ENCODE measurements around the gene IQSEC2. TPM values are rescaled to one million over a fixed set of nuclear protein-coding genes. Genes with fewer than 3 reads are reported as not detected.

The IQSEC2 gene
- total RNA-seq = 10 to 100 TPM in 4 of 7 donors, 1 to 10 TPM in 3; 6.8 to 15.7 (median 10.5) TPM
- polyA plus RNA-seq = 1 to 10 TPM; 5.2 to 8.0 (median 5.5) TPM
- long read RNA-seq, donor 1 = 0 reads
- long read RNA-seq, donor 2, partial matches to known transcripts = 0 of 2 reads
- long read RNA-seq, donor 2, other reads (novel, unspliced or antisense) = 0 of 2 reads

DNA sequence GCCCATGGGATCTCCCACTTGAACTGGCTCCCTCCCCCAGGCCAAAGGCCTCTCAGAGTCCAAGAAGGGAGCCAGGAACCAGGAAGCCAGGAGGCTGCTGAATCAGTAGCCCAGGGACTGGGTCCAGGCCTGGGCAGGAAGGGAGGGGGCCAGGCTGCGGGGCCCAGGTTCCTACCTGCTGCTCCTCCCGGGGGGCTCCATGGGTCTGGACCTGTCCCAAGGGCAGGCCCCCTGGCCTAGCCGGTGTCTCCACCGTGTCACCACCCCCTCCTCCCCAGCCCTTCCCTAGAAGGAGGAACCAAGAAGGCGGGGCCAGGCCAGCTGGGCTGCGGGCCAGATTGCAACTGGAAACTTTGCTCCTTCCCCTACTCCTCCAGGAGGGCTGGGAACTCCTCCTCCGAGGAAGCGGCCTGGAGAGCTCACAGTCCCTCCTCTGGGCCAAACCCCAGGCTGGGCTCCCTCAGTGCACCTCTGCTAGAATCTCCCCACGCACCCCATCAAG, at the start of gene IQSEC2:
Gene IQSEC2 (minus strand): TSS at position 264 of the 502 bp plus-strand sequence.
- 9 to 32% (median 15%) methylated on average over 4 to 9 of the region's 9 CpGs; no CpG with 5 or more reads in 1 of the 5 donors for WGBS, 5 donors

DNA sequence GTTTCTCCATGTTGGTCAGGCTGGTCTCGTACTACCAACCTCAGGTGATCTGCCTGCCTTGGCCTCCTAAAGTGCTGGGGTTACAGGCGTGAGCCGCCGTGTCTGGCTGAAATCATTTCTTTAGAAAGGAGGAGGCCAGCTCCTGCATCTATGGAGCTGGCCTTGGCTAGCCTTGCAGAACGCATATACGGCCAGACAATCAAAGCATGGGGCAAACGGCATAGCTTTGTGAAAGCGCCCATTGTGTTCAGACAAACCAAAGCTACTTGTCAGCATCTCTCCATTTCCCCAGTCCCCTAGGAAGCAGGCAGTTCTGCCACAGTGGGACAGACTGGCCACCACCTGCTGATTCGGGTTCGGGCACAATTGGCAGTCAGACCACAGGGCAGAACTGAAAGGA, 48.9 kb upstream of the IQSEC2 start:
- H3K27me3 ChIP-seq (replicated peaks in 1 of 7) = peaks cover 0 to 65% (median 5%) of the 10 kb centered on the region in 7 donors

More for the DNA sequence above, at the start of gene IQSEC2:
- TF ChIP-seq POLR2A (IDR thresholded peaks at IDR 0.05) (no peak), POLR2AphosphoS5 (IDR thresholded peaks at IDR 0.05) (peak; percentile 11 to 55 (median 49))
- TF ChIP-seq, protein P1, sequence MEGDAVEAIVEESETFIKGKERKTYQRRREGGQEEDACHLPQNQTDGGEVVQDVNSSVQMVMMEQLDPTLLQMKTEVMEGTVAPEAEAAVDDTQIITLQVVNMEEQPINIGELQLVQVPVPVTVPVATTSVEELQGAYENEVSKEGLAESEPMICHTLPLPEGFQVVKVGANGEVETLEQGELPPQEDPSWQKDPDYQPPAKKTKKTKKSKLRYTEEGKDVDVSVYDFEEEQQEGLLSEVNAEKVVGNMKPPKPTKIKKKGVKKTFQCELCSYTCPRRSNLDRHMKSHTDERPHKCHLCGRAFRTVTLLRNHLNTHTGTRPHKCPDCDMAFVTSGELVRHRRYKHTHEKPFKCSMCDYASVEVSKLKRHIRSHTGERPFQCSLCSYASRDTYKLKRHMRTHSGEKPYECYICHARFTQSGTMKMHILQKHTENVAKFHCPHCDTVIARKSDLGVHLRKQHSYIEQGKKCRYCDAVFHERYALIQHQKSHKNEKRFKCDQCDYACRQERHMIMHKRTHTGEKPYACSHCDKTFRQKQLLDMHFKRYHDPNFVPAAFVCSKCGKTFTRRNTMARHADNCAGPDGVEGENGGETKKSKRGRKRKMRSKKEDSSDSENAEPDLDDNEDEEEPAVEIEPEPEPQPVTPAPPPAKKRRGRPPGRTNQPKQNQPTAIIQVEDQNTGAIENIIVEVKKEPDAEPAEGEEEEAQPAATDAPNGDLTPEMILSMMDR (IDR thresholded peaks at IDR 0.05 in 8 of 11, conservative IDR thresholded peaks at IDR 0.05 in 3 of 11) = no peak
- Histone ChIP-seq H3K27me3 (replicated peaks in 1 of 7) (peaks cover 0 to 36% (median 0%) of the 10 kb centered on the region in 7 donors), H3K9me3 (no peaks in the 10 kb centered on the region), H3K4me1 (peaks cover 0 to 36% (median 15%) of the 10 kb centered on the region in 6 donors), H3K4me3 (peak within 1 kb of the TSS in 5 of 8 donors; percentile 5 to 51 (median 23)), H3K36me3 (no peaks in the 10 kb centered on the region), H3K27ac (peak within 1 kb of the TSS in 7 of 8 donors; percentile 5 to 74 (median 44))
- peak; percentile 79 for DNase-seq
- intact Hi-C loops (cut with DNase I; ENCODE audit: low total_unique reads) = no loop called here

DNA sequence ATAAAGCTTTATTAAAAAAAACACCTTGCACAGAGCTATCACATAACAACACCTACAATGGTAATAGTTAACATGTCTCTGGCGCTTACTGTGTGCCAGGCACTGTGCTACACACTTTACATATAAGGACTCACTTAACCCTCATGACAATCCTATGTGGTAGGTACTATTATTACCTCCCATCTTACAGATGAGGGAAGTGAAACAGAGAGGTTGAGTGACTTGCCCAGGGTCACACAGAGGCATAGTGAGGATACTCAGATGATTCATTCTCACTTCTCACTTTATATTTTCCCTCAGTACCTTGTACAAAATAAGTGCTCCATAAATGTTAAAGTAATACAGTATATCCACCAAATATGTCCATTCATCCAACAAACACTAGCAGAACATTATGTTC, 43.4 kb upstream of the IQSEC2 start:
- TF ChIP-seq POLR2A (IDR thresholded peaks at IDR 0.05) (no peak), POLR2AphosphoS5 (IDR thresholded peaks at IDR 0.05) (no peak)
- TF ChIP-seq, protein P1 (IDR thresholded peaks at IDR 0.05 in 8 of 11, conservative IDR thresholded peaks at IDR 0.05 in 3 of 11) = no peak
- 73 to 89% (median 85%) methylated on average over 1 of the region's 1 CpG for WGBS, 5 donors
- Histone ChIP-seq H3K36me3 (no peaks in the 10 kb centered on the region), H3K4me1 (peaks cover 0 to 13% (median 9%) of the 10 kb centered on the region in 6 donors), H3K9me3 (no peaks in the 10 kb centered on the region), H3K4me3 (no peak overlapping the region), H3K27ac (no peak overlapping the region), H3K27me3 (replicated peaks in 1 of 7) (peaks cover 0 to 63% (median 28%) of the 10 kb centered on the region in 7 donors)
- DNase-seq = no peak
- intact Hi-C loops (cut with DNase I; ENCODE audit: low total_unique reads) = no loop called here

More for the DNA sequence above, 48.9 kb upstream of the IQSEC2 start:
- Histone ChIP-seq H3K4me3 (no peak overlapping the region), H3K9me3 (no peaks in the 10 kb centered on the region), H3K4me1 (no peaks in the 10 kb centered on the region), H3K36me3 (no peaks in the 10 kb centered on the region), H3K27ac (no peak overlapping the region)
- 80 to 91% (median 90%) methylated on average over 4 to 10 of the region's 10 CpGs for WGBS, 5 donors
- no peak for DNase-seq
- TF ChIP-seq, protein P1 (IDR thresholded peaks at IDR 0.05 in 8 of 11, conservative IDR thresholded peaks at IDR 0.05 in 3 of 11) = no peak
- no peak for TF ChIP-seq POLR2A (IDR thresholded peaks at IDR 0.05)
- no peak for TF ChIP-seq POLR2AphosphoS5 (IDR thresholded peaks at IDR 0.05)
- intact Hi-C loops (cut with DNase I; ENCODE audit: low total_unique reads) = no loop called here

DNA sequence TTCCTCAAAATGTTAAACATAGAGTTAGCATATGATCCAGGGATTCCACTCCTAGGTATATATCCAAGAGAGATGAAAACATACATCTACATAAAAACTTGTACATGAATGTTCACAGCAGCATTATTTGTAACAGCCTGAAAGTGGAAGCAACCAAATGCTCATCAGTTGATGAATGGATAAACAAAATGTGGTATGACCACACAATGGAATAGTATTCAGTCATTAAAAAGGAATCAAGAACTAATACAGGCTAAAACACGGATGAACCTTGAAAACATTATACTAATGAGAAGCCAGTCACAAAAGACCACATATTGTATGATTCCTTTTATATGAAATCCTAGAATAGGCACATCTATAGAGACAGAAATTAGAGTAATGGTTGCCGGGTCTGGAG, 42.7 kb upstream of the IQSEC2 start:
- peaks cover 0 to 70% (median 35%) of the 10 kb centered on the region in 7 donors for H3K27me3 ChIP-seq (replicated peaks in 1 of 7)
- H3K9me3 ChIP-seq = no peaks in the 10 kb centered on the region
- no peaks in the 10 kb centered on the region for H3K36me3 ChIP-seq
- intact Hi-C loops (cut with DNase I; ENCODE audit: low total_unique reads) = no loop called here
- no peak for DNase-seq
- H3K27ac ChIP-seq = no peak overlapping the region
- no peak overlapping the region for H3K4me3 ChIP-seq
- TF ChIP-seq POLR2A (IDR thresholded peaks at IDR 0.05) (no peak), POLR2AphosphoS5 (IDR thresholded peaks at IDR 0.05) (no peak)
- TF ChIP-seq, protein P1 (IDR thresholded peaks at IDR 0.05 in 8 of 11, conservative IDR thresholded peaks at IDR 0.05 in 3 of 11) = no peak
- WGBS, 5 donors = 80 to 100% (median 91%) methylated on average over 2 of the region's 2 CpGs
- peaks cover 0 to 19% (median 11%) of the 10 kb centered on the region in 6 donors for H3K4me1 ChIP-seq
